Activated naive CD4-positive, alpha-beta T cell treated with anti-CD3 and anti-CD28 coated beads, Interleukin-2, amount 10 ng/mL, durations not matched to agents 7 days and 5 days (primary cell): Measurements from ENCODE around the gene GAPDH.

Experiments used
- CTCF ChIA-PET: fragments of 350-600 bp; sonication (Branson Sonifier 250); formaldehyde crosslinking; loops from one replicate; lab custom pipeline; 2021; ENCODE audit warnings: antibody characterized with exemption; lab: Charles Lee
- DNase-seq: peaks from one replicate; pipeline ENCODE4 v3.0.0-alpha.2; 2020
- H3K27ac Mint-ChIP-seq: one replicate; pipeline ENCODE4 v1.8.0; 2021; ENCODE audit warnings: mild to moderate bottlenecking, moderate library complexity, mixed read lengths
- H3K27me3 Mint-ChIP-seq: one replicate; pipeline ENCODE4 v1.8.0; 2021; ENCODE audit warnings: mild to moderate bottlenecking, mixed read lengths
- H3K36me3 Mint-ChIP-seq: one replicate; pipeline ENCODE4 v1.8.0; 2021; ENCODE audit warnings: mixed read lengths
- H3K4me1 Mint-ChIP-seq: one replicate; pipeline ENCODE4 v1.8.0; 2021; ENCODE audit warnings: mixed read lengths
- H3K4me3 Mint-ChIP-seq: one replicate; pipeline ENCODE4 v1.8.0; 2021; ENCODE audit warnings: mild to moderate bottlenecking, moderate library complexity, mixed read lengths
- H3K9me3 Mint-ChIP-seq: one replicate; pipeline ENCODE4 v1.8.0; 2021; ENCODE audit warnings: mixed read lengths

Gene GAPDH

DNA sequence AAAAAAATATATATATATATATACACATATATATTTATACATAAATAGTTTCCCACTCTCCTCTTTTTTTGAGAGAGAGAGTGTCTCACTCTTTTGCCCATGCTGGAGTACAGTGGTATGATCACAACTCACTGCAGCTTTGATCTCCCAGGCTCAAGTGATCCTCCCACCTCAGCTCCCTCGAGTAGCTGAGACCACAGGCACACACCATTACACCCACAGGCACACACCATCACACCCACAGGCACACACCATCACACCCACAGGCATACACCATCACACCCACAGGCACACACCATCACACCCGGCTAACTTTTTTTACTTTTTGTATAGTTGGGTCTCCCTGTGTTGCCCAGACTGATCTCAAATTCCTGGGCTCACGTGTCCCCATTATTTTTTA lies 14.1 kb upstream of the GAPDH start:
- Mint-ChIP-seq H3K4me1 (peaks cover 2% of the 10 kb centered on the region), H3K36me3 (peaks cover 73% of the 10 kb centered on the region), H3K27ac (no peak overlapping the region), H3K4me3 (no peak overlapping the region), H3K9me3 (no peaks in the 10 kb centered on the region), H3K27me3 (no peaks in the 10 kb centered on the region)
- DNase-seq, result no peak
- CTCF ChIA-PET, result no interaction called here

- Mint-ChIP-seq H3K36me3 (peaks cover 71% of the 10 kb centered on the region), H3K4me1 (peaks cover 2% of the 10 kb centered on the region), H3K27ac (no peak overlapping the region), H3K9me3 (no peaks in the 10 kb centered on the region), H3K27me3 (no peaks in the 10 kb centered on the region), H3K4me3 (no peak overlapping the region)
- DNase-seq, result no peak
- CTCF ChIA-PET, result no interaction called here
Observed at GRCh38 chr12:6522193-6522592, 12.1 kb upstream of the GAPDH start.

GRCh38 chr12:6523708-6524107 lies 10.6 kb upstream of the GAPDH start:
- Mint-ChIP-seq H3K9me3 (no peaks in the 10 kb centered on the region), H3K4me3 (no peak overlapping the region), H3K4me1 (peaks cover 2% of the 10 kb centered on the region), H3K27me3 (no peaks in the 10 kb centered on the region), H3K36me3 (peaks cover 78% of the 10 kb centered on the region), H3K27ac (no peak overlapping the region)
- CTCF ChIA-PET, result interaction anchor here (0.9 to 1.0 kb wide), 2 partner anchors 11 to 103 kb away, joined by 3 read pairs; no protein-coding TSS in a partner anchor
- DNase-seq, result no peak

- no peak overlapping the region for H3K27ac Mint-ChIP-seq
- H3K4me1 Mint-ChIP-seq, result peaks cover 2% of the 10 kb centered on the region
- H3K36me3 Mint-ChIP-seq, result peaks cover 80% of the 10 kb centered on the region
- H3K27me3 Mint-ChIP-seq, result no peaks in the 10 kb centered on the region
- CTCF ChIA-PET, result no interaction called here
- H3K4me3 Mint-ChIP-seq, result no peak overlapping the region
- no peak for DNase-seq
- H3K9me3 Mint-ChIP-seq, result no peaks in the 10 kb centered on the region
Observed at GRCh38 chr12:6524648-6525047, 9.7 kb upstream of the GAPDH start.

- peaks cover 84% of the 10 kb centered on the region for H3K36me3 Mint-ChIP-seq
- H3K27ac Mint-ChIP-seq, result peak overlapping the region; percentile 46
- CTCF ChIA-PET, result no interaction called here
- no peaks in the 10 kb centered on the region for H3K9me3 Mint-ChIP-seq
- no peaks in the 10 kb centered on the region for H3K27me3 Mint-ChIP-seq
- no peak for DNase-seq
- no peak overlapping the region for H3K4me3 Mint-ChIP-seq
- peaks cover 5% of the 10 kb centered on the region for H3K4me1 Mint-ChIP-seq
Observed at GRCh38 chr12:6526201-6526600, 8.1 kb upstream of the GAPDH start.

GRCh38 chr12:6526766-6527525 lies 7.4 kb upstream of the GAPDH start:
- Mint-ChIP-seq H3K9me3 (no peaks in the 10 kb centered on the region), H3K36me3 (peaks cover 81% of the 10 kb centered on the region), H3K27ac (no peak overlapping the region), H3K4me1 (peaks cover 9% of the 10 kb centered on the region), H3K27me3 (no peaks in the 10 kb centered on the region), H3K4me3 (no peak overlapping the region)
- CTCF ChIA-PET, result no interaction called here
- DNase-seq, result no peak

DNA sequence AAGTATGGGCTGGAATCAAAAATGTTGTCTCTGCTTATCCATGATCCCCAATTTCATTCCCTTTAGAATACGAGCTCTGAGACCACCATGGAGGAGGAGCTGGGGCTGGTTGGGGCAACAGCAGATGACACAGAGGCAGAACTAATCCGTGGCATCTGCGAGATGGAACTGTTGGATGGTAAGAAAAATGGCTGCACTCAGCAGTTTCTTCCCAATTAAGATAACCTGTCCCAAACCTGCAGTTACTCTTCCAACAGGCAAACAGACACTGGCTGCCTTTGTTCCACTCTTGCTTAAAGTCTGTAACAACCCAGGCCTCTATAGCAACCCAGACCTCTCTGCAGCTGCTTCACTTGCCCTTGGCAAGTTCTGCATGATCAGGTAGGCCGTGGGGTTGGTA lies 6.6 kb upstream of the GAPDH start:
- DNase-seq, result no peak
- H3K4me3 Mint-ChIP-seq, result no peak overlapping the region
- CTCF ChIA-PET, result interaction anchor here (1.4 kb wide), 1 partner anchor 33 kb away, joined by 4 read pairs; no protein-coding TSS in a partner anchor
- peaks cover 81% of the 10 kb centered on the region for H3K36me3 Mint-ChIP-seq
- H3K4me1 Mint-ChIP-seq, result peaks cover 17% of the 10 kb centered on the region
- H3K27ac Mint-ChIP-seq, result peak overlapping the region; percentile 52
- H3K27me3 Mint-ChIP-seq, result no peaks in the 10 kb centered on the region
- no peaks in the 10 kb centered on the region for H3K9me3 Mint-ChIP-seq

DNA sequence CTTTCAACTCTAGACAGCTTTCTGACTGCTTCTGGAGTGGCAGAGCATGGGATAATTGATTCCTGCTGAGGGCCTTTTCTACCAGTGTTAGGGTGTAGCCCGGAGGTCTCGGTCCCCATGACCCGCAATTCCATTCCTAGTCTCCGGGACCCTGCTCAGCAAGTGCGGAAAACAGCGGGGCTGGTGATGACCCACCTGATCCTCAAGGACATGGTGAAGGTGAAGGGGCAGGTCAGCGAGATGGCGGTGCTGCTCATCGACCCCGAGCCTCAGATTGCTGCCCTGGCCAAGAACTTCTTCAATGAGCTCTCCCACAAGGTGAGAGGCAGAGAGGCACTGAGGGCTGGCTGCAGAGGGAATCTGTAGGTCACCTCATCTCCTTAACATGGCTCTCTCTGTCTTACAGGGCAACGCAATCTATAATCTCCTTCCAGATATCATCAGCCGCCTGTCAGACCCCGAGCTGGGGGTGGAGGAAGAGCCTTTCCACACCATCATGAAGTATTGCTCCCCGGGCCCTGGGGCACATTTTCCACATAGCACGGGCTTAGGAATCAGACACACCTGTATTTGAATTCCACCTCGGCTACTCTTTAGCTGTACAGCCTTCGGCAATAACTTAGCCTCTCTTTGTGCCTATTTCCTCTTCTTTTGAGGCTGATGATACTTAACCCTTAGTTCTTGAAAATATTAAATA lies 5.6 kb upstream of the GAPDH start:
- H3K36me3 Mint-ChIP-seq, result peaks cover 76% of the 10 kb centered on the region
- H3K27me3 Mint-ChIP-seq, result no peaks in the 10 kb centered on the region
- peaks cover 25% of the 10 kb centered on the region for H3K4me1 Mint-ChIP-seq
- H3K4me3 Mint-ChIP-seq, result no peak overlapping the region
- no peak for DNase-seq
- CTCF ChIA-PET, result interaction anchor here (1.3 to 1.4 kb wide), 2 partner anchors 29 to 34 kb away, joined by 3 to 4 read pairs; no protein-coding TSS in a partner anchor
- H3K27ac Mint-ChIP-seq, result no peak overlapping the region
- no peaks in the 10 kb centered on the region for H3K9me3 Mint-ChIP-seq

GRCh38 chr12:6529291-6529737 lies 5.0 kb upstream of the GAPDH start:
- CTCF ChIA-PET, result interaction anchor here (0.7 to 1.3 kb wide), 2 partner anchors 18 to 28 kb away, joined by 3 read pairs; no protein-coding TSS in a partner anchor
- no peak for DNase-seq
- H3K27ac Mint-ChIP-seq, result no peak overlapping the region
- H3K4me3 Mint-ChIP-seq, result no peak overlapping the region
- H3K27me3 Mint-ChIP-seq, result peaks cover 4% of the 10 kb centered on the region
- H3K9me3 Mint-ChIP-seq, result no peaks in the 10 kb centered on the region
- H3K4me1 Mint-ChIP-seq, result peaks cover 28% of the 10 kb centered on the region
- peaks cover 71% of the 10 kb centered on the region for H3K36me3 Mint-ChIP-seq

DNA sequence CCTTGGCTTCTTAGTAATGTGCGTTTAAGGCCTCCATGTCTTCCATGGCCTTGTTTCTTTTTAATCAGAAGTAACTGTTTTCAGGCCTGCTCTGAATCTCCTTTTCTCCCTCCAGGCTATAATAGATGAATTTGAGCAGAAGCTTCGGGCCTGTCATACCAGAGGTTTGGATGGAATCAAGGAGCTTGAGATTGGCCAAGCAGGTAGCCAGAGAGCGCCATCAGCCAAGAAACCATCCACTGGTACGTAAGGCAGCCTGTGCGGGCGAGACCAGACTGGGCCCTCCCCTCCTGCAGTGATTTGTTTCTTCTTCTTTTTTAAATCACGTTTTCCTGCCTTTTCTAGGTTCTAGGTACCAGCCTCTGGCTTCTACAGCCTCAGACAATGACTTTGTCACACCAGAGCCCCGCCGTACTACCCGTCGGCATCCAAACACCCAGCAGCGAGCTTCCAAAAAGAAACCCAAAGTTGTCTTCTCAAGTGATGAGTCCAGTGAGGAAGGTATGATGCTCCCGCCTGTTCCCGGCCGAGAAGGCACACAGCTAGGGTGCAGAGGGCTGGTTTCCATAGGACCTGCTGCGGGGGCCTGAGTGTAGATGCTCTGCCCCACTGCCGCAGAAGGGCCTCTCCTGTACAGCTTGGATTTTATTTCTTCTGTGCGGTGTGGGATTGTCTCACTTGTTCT lies 3.6 kb upstream of the GAPDH start:
- no peak overlapping the region for H3K27ac Mint-ChIP-seq

GRCh38 chr12:6532051-6532926 lies 2.0 kb upstream of the GAPDH start:
- Mint-ChIP-seq H3K27ac (peak overlapping the region; percentile 99), H3K4me3 (peak overlapping the region; percentile 98), H3K27me3 (peaks cover 9% of the 10 kb centered on the region), H3K36me3 (peaks cover 73% of the 10 kb centered on the region), H3K9me3 (no peaks in the 10 kb centered on the region), H3K4me1 (peaks cover 43% of the 10 kb centered on the region)
- peak; percentile 84 for DNase-seq
- CTCF ChIA-PET, result interaction anchor here (0.7 to 2.2 kb wide), 9 partner anchors 21 to 234 kb away, joined by 3 to 9 read pairs (median 3); partner anchors contain the start of genes MRPL51, PTMS and VAMP1

More for the DNA sequence above, 3.6 kb upstream of the GAPDH start:
- H3K4me3 Mint-ChIP-seq, result no peak overlapping the region
- CTCF ChIA-PET, result interaction anchor here (0.6 to 2.2 kb wide), 3 partner anchors 13 to 107 kb away, joined by 4 to 9 read pairs (median 5); partner anchors contain the start of gene VAMP1
- H3K36me3 Mint-ChIP-seq, result peaks cover 72% of the 10 kb centered on the region
- peaks cover 29% of the 10 kb centered on the region for H3K4me1 Mint-ChIP-seq
- DNase-seq, result no peak
- peaks cover 9% of the 10 kb centered on the region for H3K27me3 Mint-ChIP-seq
- no peaks in the 10 kb centered on the region for H3K9me3 Mint-ChIP-seq

- peaks cover 50% of the 10 kb centered on the region for H3K4me1 Mint-ChIP-seq
- DNase-seq, result peak; percentile 63
- H3K4me3 Mint-ChIP-seq, result peak overlapping the region; percentile 98
- no peaks in the 10 kb centered on the region for H3K9me3 Mint-ChIP-seq
- CTCF ChIA-PET, result interaction anchor here (0.7 to 2.2 kb wide), 9 partner anchors 22 to 233 kb away, joined by 3 to 9 read pairs (median 3); partner anchors contain the start of genes MRPL51, PTMS and VAMP1
- peaks cover 9% of the 10 kb centered on the region for H3K27me3 Mint-ChIP-seq
- H3K27ac Mint-ChIP-seq, result peak overlapping the region; percentile 99
- H3K36me3 Mint-ChIP-seq, result peaks cover 74% of the 10 kb centered on the region
Observed at GRCh38 chr12:6532927-6533652, 1.2 kb upstream of the GAPDH start.

DNA sequence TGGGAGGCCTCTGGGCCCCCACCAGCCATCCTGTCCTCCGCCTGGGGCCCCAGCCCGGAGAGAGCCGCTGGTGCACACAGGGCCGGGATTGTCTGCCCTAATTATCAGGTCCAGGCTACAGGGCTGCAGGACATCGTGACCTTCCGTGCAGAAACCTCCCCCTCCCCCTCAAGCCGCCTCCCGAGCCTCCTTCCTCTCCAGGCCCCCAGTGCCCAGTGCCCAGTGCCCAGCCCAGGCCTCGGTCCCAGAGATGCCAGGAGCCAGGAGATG lies 729 bp upstream of the GAPDH start:
- CTCF ChIA-PET, result interaction anchor here (0.8 to 10.1 kb wide), 4 partner anchors 20 to 69 kb away, joined by 3 to 128 read pairs (median 3); partner anchors contain the start of gene IFFO1
- H3K4me1 Mint-ChIP-seq, result peaks cover 54% of the 10 kb centered on the region
- H3K9me3 Mint-ChIP-seq, result no peaks in the 10 kb centered on the region
- peak overlapping the region; percentile 98 for H3K4me3 Mint-ChIP-seq
- H3K27ac Mint-ChIP-seq, result peak overlapping the region; percentile 99
- H3K36me3 Mint-ChIP-seq, result peaks cover 73% of the 10 kb centered on the region
- DNase-seq, result no peak
- peaks cover 9% of the 10 kb centered on the region for H3K27me3 Mint-ChIP-seq
